Neuronal stem cell (in vitro differentiated cells): ENCODE results near the gene CERS1.
A peak's percentile ranks its signal among the peaks of the same experiment; 100 is the strongest.

Experiments
- DNase-seq: peaks from one replicate; pipeline ENCODE4 v3.0.0-alpha.2; 2013; ENCODE audit warnings: low spot score
- H2AFZ ChIP-seq: one replicate; pipeline ENCODE4 v1.6.1; 2013; ENCODE audit warnings: mild to moderate bottlenecking, low read length, inconsistent platforms
- H2AK5ac ChIP-seq: 2 replicates; pipeline ENCODE4 v1.6.1; 2013; ENCODE audit warnings: low read depth, mild to moderate bottlenecking, inconsistent platforms, low read length, moderate library complexity, mixed read lengths
- H2BK120ac ChIP-seq: 2 replicates; pipeline ENCODE4 v1.6.1; 2013; ENCODE audit warnings: low read depth, mild to moderate bottlenecking, inconsistent platforms, low read length, moderate library complexity, mixed read lengths
- H2BK12ac ChIP-seq: one replicate; pipeline ENCODE4 v1.6.1; 2013; ENCODE audit warnings: low read length, inconsistent platforms
- H2BK15ac ChIP-seq: 2 replicates; pipeline ENCODE4 v1.6.1; 2013; ENCODE audit warnings: mild to moderate bottlenecking, low read length, inconsistent platforms, mixed read lengths
- H2BK5ac ChIP-seq: one replicate; pipeline ENCODE4 v1.6.1; 2013; ENCODE audit warnings: inconsistent platforms, mild to moderate bottlenecking, low read length, moderate library complexity
- H3K14ac ChIP-seq: one replicate; pipeline ENCODE4 v1.6.1; 2013; ENCODE audit warnings: low read length, inconsistent platforms
- H3K18ac ChIP-seq: 2 replicates; pipeline ENCODE4 v1.6.1; 2013; ENCODE audit warnings: low read length, inconsistent platforms
- H3K23ac ChIP-seq: 2 replicates; pipeline ENCODE4 v1.6.1; 2013; ENCODE audit warnings: low read depth, mild to moderate bottlenecking, mixed read lengths, low read length, inconsistent platforms; ENCODE audit not compliant: poor library complexity
- H3K27ac ChIP-seq: replicated peaks from 3 replicates; pipeline ENCODE4 v1.5.1; 2013; ENCODE audit warnings: low read length, inconsistent platforms
- H3K27me3 ChIP-seq, 3 experiments: 2 replicates each; pipeline ENCODE4 v1.6.1; 2013; ENCODE audit warnings: low read length in 3 of 3, mild to moderate bottlenecking in 2 of 3, inconsistent platforms in 1 of 3, low read depth in 1 of 3, mixed read lengths in 1 of 3, moderate library complexity in 1 of 3; ENCODE audit not compliant: control insufficient read depth in 3 of 3, insufficient read depth in 3 of 3
- H3K36me3 ChIP-seq, 2 donors: replicated peaks in 1 of 2; 2 replicates each; pipeline ENCODE4 v1.6.1; 2013; ENCODE audit warnings: low read length in 2 of 2; ENCODE audit not compliant: control insufficient read depth in 2 of 2, insufficient read depth in 2 of 2
- H3K4ac ChIP-seq: 2 replicates; pipeline ENCODE4 v1.6.1; 2013; ENCODE audit warnings: inconsistent platforms, mild to moderate bottlenecking, low read length, moderate library complexity
- H3K4me1 ChIP-seq, 2 donors: 1 replicate in 1 of 2; 2 replicates in 1 of 2; pipeline ENCODE4 v1.6.1; 2013; ENCODE audit warnings: low read length in 2 of 2, low read depth in 1 of 2; ENCODE audit not compliant: control insufficient read depth in 2 of 2, insufficient read depth in 1 of 2
- H3K4me2 ChIP-seq: one replicate; pipeline ENCODE4 v1.6.1; 2013; ENCODE audit warnings: mild to moderate bottlenecking, low read length, inconsistent platforms; ENCODE audit not compliant: insufficient read depth, poor library complexity, severe bottlenecking
- H3K4me3 ChIP-seq, 2 donors: 2 replicates each; pipeline ENCODE4 v1.5.1; 2013; ENCODE audit warnings: low read length in 2 of 2, mild to moderate bottlenecking in 2 of 2, inconsistent platforms in 1 of 2, moderate library complexity in 1 of 2
- H3K79me1 ChIP-seq: one replicate; pipeline ENCODE4 v1.6.1; 2013; ENCODE audit warnings: low read depth, mild to moderate bottlenecking, inconsistent platforms, low read length, moderate library complexity
- H3K9ac ChIP-seq: one replicate; pipeline ENCODE4 v1.6.1; 2013; ENCODE audit warnings: mild to moderate bottlenecking, low read depth, low read length, inconsistent platforms; ENCODE audit not compliant: poor library complexity
- H3K9me3 ChIP-seq, 2 donors: replicated peaks in 1 of 2; 2 replicates each; pipeline versions ENCODE3 to v1.6.1; 2013; ENCODE audit warnings: low read length in 2 of 2, mild to moderate bottlenecking in 2 of 2, inconsistent platforms in 1 of 2, low read depth in 1 of 2, mixed read lengths in 1 of 2, moderate library complexity in 1 of 2; ENCODE audit not compliant: control insufficient read depth in 2 of 2, insufficient read depth in 1 of 2
- H4K8ac ChIP-seq: one replicate; pipeline ENCODE4 v1.6.1; 2013; ENCODE audit warnings: low read depth, mild to moderate bottlenecking, inconsistent platforms, low read length, moderate library complexity
- H4K91ac ChIP-seq: one replicate; pipeline ENCODE4 v1.6.1; 2013; ENCODE audit warnings: low read length, low read depth, mild to moderate bottlenecking, inconsistent platforms; ENCODE audit not compliant: poor library complexity
- WGBS, 2 donors: extraction: QIAGEN DNeasy Blood & Tissue Kit; methylation state at CpG; one replicate each; pipeline ENCODE4 v1.1.7; 2013; ENCODE audit warnings: missing lambda C conversion rate in 2 of 2, mixed read lengths in 1 of 2; ENCODE audit not compliant: insufficient read length in 2 of 2, insufficient replicate concordance in 1 of 2; ENCODE audit errors: extremely low coverage in 2 of 2; 5-methylcytosine and 5-hydroxymethylcytosine counted together

Gene CERS1

GRCh38 chr19:18841400-18841799 lies 54.6 kb downstream of the CERS1 start:
- DNase-seq, result no peak
- Histone ChIP-seq H3K14ac (peak overlapping the region; percentile 25), H3K18ac (peak overlapping the region; percentile 11), H3K4me2 (no peak overlapping the region), H2AK5ac (peak overlapping the region; percentile 18), H3K9ac (no peak overlapping the region), H3K27me3 (no peaks in the 10 kb centered on the region), H3K27ac (no peak overlapping the region), H4K91ac (no peak overlapping the region), H3K36me3 (peaks cover 13 to 25% of the 10 kb centered on the region in 2 donors), H4K8ac (no peak overlapping the region), H3K23ac (peak overlapping the region; percentile 53), H2BK5ac (no peak overlapping the region), H3K4me3 (no peak overlapping the region), H2BK120ac (no peak overlapping the region), H3K79me1 (peaks cover 28% of the 10 kb centered on the region), H3K4me1 (peaks cover 11 to 19% of the 10 kb centered on the region in 2 donors), H2BK15ac (no peak overlapping the region), H3K9me3 (no peaks in the 10 kb centered on the region), H2AFZ (no peak overlapping the region), H2BK12ac (no peak overlapping the region), H3K4ac (no peak overlapping the region)
- WGBS, 2 donors, result no CpG with 5 or more reads among the region's 15 CpGs

- Histone ChIP-seq H2BK5ac (no peak overlapping the region), H2AK5ac (no peak overlapping the region), H3K23ac (no peak overlapping the region), H2BK15ac (no peak overlapping the region), H4K8ac (no peak overlapping the region), H4K91ac (no peak overlapping the region), H3K9me3 (no peaks in the 10 kb centered on the region), H3K79me1 (peaks cover 31% of the 10 kb centered on the region), H3K4me1 (peaks cover 11 to 19% of the 10 kb centered on the region in 2 donors), H3K9ac (peak overlapping the region; percentile 72), H3K36me3 (peaks cover 8 to 30% of the 10 kb centered on the region in 2 donors), H3K18ac (peak overlapping the region; percentile 62), H3K27ac (no peak overlapping the region), H3K4me3 (no peak overlapping the region), H2BK120ac (no peak overlapping the region), H2BK12ac (no peak overlapping the region), H2AFZ (no peak overlapping the region), H3K27me3 (no peaks in the 10 kb centered on the region), H3K14ac (peak overlapping the region; percentile 22), H3K4me2 (no peak overlapping the region), H3K4ac (no peak overlapping the region)
- no CpG with 5 or more reads among the region's 26 CpGs for WGBS, 2 donors
- no peak for DNase-seq
Measured at GRCh38 chr19:18840288-18841267, 55.4 kb downstream of the CERS1 start.

GRCh38 chr19:18839465-18840287 lies 56.3 kb downstream of the CERS1 start:
- peak overlapping the region; percentile 72 for H3K9ac ChIP-seq
- no peak overlapping the region for H2BK15ac ChIP-seq
- H3K4me2 ChIP-seq, result no peak overlapping the region
- H3K14ac ChIP-seq, result peak overlapping the region; percentile 51
- H2BK12ac ChIP-seq, result no peak overlapping the region
- H4K8ac ChIP-seq, result no peak overlapping the region
- H2AFZ ChIP-seq, result no peak overlapping the region
- DNase-seq, result no peak
- H3K4ac ChIP-seq, result no peak overlapping the region
- no peak overlapping the region for H2AK5ac ChIP-seq
- H3K27ac ChIP-seq, result no peak overlapping the region
- H3K36me3 ChIP-seq, result peaks cover 12 to 38% of the 10 kb centered on the region in 2 donors
- H2BK5ac ChIP-seq, result no peak overlapping the region
- H4K91ac ChIP-seq, result no peak overlapping the region
- no CpG with 5 or more reads among the region's 15 CpGs for WGBS, 2 donors
- no peaks in the 10 kb centered on the region for H3K27me3 ChIP-seq
- H3K4me3 ChIP-seq, result peak overlapping the region in 1 of 2 donors; percentile 27
- H3K18ac ChIP-seq, result peak overlapping the region; percentile 66
- peaks cover 24% of the 10 kb centered on the region for H3K79me1 ChIP-seq
- H2BK120ac ChIP-seq, result no peak overlapping the region
- H3K9me3 ChIP-seq, result no peaks in the 10 kb centered on the region
- no peak overlapping the region for H3K23ac ChIP-seq
- H3K4me1 ChIP-seq, result peaks cover 11 to 19% of the 10 kb centered on the region in 2 donors

GRCh38 chr19:18834644-18834984 lies 61.3 kb downstream of the CERS1 start:
- Histone ChIP-seq H3K18ac (no peak overlapping the region), H3K27me3 (peaks cover 0 to 3% (median 0%) of the 10 kb centered on the region in 3 experiments), H3K14ac (no peak overlapping the region), H3K9me3 (no peaks in the 10 kb centered on the region), H3K4me1 (peaks cover 14 to 23% of the 10 kb centered on the region in 2 donors), H2BK5ac (no peak overlapping the region), H4K8ac (no peak overlapping the region), H3K4me2 (peak overlapping the region; percentile 49), H3K9ac (no peak overlapping the region), H2BK15ac (no peak overlapping the region), H3K4ac (no peak overlapping the region), H2AFZ (no peak overlapping the region), H2BK12ac (no peak overlapping the region), H3K36me3 (peaks cover 14 to 50% of the 10 kb centered on the region in 2 donors), H4K91ac (no peak overlapping the region), H3K4me3 (no peak overlapping the region), H3K27ac (no peak overlapping the region), H3K79me1 (peaks cover 24% of the 10 kb centered on the region), H3K23ac (no peak overlapping the region), H2BK120ac (no peak overlapping the region), H2AK5ac (no peak overlapping the region)
- DNase-seq, result no peak
- no CpG with 5 or more reads among the region's 4 CpGs for WGBS, 2 donors
